GM19463 (cell line): ENCODE data around the gene RYR3.

Experiments used
- ATAC-seq: cut with Tn5 transposase; IDR thresholded peaks from one replicate; pipeline ENCODE4 v1.9.1; 2021; ENCODE audit warnings: mild to moderate bottlenecking, moderate library complexity; ENCODE audit not compliant: unreplicated experiment

Gene RYR3

DNA sequence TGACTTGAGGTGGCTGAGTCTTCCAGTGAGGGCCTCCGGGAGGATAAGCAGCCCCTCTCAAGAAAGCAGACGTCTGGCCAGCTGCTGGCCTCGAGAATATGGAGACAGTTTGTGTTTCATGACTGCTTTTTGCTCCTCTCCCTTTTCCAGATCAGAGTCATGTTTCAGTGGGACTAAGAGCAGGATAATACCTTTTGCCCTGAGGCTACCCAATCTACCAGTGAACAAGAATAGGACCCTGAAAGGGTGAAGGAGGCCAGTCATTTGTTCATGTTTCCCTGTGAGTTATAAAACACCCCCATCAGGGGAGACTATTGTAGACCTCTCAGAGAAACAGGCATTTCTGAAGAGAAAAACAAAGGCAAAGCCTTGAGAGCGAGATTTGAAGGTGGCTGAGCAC, 137.4 kb downstream of the RYR3 start:
- no peak for ATAC-seq

DNA sequence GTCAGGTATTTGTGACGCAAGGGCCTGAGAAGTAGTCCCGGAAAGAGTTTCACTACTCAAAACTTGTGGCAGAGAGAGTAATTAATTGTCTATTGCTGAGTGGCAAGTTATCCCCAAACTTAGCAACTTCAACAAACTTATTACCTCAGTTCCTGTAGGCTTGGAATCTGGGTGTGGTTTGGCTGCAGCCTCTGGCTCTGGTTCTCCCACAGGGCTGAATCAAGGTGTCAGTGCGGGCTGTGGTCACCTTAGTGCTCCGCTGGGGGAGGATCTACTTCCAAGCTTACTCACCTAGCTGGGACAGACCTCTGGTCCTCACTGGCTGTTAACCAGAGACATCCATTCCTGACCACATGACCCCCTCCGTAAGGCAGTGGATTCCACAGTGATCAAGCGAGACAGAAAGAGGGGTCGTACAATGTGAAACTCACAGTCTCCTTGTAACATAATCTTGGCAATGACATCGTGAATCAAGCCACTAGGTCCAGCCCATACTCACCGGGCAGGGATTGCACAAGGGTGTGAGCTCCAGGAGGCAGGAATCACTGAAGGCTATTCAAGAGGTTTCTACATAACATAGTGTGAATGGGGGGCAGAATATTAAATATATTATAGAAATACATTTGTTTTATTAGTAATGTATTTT, 138.3 kb downstream of the RYR3 start:
- ATAC-seq: no peak

DNA sequence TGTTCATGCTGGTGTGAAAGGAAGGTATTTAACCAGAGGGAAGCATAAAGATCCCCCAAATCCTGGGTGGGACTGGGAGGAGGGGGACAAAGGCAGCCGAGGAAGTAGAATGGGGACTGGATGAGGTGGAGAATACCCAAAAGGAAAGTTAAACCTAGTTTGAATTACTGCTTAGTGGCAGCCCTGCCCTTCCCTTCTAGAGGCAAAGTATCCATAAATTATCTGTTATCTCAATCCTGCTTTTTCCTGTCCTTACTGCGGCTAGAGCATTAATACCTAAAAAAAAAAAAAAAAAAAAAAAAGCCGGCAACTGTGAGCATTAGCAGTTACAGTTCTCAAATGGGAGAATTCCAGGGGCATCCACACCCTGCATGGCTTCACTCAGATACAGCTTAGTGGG, 139.0 kb downstream of the RYR3 start:
- no peak for ATAC-seq

DNA sequence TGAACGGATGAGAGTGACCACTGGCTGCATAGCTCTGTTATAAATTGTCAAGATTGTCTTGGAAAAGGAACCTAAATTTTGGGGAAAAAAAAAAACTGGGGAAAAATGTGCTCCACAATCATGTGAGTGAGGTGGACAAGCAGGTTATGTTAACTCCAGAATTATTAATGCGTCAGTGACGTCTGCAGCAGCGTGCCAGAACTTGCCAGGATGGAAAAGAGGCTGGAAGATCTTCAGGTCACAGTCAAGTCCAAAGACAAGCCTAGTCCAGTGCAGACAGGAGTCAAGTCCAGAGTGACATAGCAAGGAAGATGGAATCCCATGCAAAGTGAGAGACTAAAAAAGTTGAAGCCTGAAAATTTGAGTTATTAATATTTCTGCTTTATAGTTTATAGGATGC, 140.6 kb downstream of the RYR3 start:
- ATAC-seq: no peak

DNA sequence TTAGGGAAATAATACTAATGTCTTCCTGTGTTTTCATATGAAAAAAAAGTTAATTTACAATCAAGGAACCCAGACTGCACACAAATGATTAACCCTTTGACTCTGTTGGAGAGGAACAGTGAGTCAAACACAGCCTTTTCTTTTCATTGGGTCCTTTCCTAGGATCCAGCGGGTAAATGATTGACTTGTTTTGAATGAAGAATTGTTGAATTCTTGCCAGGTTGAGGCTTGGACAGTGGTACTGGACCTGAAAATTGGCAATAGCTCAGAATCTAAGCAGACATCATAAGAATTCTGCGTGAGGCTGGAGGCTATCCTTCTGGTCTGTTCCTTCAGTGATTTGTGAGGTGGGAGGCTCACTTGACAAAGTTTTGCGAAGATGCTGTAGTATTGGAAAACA, 143.0 kb downstream of the RYR3 start:
- no peak for ATAC-seq

DNA sequence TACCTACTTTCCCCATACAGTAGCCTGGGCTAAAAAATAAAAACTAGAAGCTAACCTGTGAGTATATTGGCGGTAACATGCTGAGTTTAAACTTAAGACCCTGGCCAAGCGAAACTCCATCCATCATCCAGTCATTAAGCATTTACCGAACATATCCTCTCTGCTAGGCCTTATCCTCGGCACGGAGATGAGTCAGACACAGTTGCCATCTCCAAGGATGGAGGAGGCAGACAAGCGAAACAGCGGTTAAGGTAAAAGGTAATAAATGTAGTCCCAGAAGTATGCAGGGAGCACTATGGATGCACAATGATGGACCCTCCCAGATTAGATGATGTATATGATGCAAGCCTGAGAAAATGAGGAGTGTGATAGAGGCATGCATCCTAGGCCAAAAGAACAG, 143.6 kb downstream of the RYR3 start:
- ATAC-seq: no peak

DNA sequence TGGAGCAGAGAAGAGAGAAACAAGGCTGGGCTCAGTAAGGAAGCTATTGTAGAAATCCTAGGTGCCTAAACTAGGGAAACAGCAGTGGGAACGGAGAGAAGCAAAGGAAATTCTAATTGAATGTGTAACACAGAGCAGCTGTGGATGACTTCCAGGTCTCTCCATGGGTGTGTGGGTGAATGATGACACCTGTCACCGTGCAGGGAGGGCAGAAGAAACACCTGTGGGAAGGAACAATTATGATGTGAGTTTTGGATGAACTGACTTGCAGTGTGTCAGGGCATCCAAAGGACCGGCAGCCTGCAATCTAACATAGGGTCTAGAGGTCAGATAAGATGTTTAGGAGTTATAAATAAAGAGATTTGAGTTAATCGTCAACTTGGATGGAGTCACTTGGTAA, 144.2 kb downstream of the RYR3 start:
- ATAC-seq: no peak

DNA sequence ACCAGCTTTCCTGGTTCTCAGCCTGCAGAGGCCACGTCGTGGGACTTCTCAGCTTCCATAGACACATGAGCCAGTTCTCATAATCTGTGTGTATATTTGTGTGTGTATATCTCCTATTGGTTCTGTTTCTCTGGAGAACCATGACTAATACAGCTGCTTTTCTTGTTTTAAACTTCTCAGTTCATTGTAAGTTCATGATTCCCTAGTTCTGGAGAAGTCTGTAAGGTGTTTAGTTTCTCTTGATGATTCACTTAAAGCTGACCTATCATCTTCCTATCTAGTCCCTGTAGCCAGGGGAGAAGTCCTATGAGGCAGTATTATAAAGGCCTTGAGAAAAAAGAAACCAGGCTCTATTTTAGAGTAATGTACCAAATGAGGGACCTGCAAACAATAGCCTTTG, 147.7 kb downstream of the RYR3 start:
- no peak for ATAC-seq

DNA sequence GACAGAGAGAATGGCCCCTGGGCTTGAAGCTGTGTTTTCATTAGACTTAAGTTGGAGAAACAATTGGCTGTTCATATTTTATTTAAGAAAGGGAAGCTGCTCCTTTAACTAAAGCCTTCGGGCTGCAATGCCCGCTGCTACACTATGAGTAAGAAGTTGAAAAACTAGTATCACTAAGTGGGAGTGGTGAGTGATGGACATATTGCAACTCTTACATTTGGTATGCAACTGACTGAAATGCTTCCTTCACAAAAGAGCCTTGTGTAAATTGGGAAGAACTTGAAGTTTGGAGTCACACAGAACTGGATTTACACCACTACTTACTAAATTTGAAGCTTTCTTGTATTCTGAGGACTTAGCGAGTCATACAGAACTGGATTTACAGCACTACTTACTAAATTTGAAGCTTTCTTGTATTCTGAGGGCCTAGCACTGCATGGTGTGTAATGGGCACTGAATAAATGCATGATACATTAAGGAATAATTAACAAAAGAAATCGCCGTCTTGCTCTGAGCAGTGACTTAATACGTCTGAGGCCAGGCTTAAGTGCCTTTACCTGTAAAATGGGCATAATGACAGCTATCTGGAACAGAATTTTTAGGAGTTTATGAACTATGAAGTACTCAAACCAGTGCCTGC, 149.5 kb downstream of the RYR3 start:
- ATAC-seq: no peak

DNA sequence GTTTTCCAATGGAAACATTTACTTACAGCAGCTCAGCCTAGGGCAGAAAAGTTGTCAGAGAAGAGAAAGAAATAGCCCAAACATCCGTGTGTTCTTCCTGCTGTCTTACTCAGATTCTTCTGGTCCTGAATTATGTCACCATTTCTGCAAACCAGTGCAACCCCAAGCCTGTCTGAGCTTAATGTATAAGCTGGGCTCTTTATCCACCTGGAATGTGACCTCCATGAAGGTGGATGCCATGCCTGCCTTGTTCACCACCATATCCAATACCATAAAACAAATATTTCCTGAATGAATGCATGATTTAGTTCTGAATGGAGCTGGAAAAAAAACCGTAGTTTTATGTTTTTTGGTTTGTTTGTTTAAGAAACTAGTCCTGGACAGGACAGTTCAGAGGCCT, 150.9 kb downstream of the RYR3 start:
- ATAC-seq: no peak

DNA sequence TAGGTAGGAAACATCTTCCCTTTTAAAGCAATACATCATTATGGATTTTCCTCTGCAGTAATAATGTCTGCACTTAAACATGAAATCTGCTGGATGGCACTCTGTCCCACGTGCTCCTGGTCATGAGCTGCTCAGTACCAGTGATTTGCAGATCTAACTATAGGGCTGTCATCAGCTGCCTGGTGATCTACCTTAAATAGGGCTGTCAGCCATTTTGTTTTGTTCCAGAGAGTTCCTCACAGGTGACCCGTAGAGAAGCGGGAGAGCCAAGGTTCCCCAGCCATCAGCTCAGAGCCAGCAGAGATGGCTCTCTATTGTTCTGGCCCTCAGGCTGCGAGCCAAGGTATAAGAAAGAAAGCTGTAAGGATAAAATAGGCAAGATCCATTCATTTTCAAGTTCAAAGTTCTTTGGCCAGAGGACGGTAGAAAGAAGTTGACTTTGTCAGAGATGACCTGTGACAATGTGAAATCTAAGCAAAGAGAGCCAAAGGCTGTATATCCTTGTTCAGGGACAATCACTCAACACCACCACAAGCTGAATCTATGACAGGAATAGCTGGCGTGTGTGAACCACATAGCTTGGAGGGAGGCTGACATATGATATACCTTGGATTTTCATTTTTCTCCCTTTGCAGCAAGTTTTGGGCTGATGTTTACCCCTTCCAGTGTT, 156.5 kb downstream of the RYR3 start:
- ATAC-seq: no peak

DNA sequence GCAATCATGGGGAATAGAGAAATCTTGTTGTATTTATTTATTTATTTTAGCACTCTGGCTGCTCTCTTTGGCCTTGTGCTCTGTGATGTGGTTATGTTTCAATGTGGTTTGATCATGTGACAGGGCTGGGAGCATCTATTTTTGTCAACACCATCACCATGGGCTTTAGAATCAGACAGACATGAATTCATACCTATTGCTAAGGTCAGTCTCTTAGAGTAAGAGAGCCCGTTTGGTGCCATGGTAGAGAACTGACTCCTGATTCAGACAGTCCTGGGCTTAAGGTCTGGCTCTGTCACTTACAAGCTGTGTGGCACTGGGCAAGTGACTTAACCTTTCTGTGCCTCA, 157.0 kb downstream of the RYR3 start:
- no peak for ATAC-seq

DNA sequence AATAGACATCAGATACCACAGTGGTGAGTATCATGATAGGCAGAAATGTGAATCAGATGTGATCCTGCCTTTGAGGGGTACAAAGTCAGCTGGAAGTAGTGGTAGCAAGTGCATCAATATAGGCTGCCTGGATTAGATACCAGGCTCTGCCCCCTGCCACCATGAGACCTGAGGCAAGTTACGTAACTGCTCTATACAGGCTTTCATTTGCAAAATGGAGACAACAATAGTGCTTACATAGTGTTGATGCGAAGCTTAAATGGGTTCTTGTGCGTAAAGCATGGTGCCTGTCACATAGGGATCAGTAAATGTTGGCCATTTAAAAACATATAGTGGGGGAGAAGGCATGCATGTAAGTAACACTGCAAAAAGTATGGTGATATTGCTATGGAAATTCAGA, 158.0 kb downstream of the RYR3 start:
- no peak for ATAC-seq

DNA sequence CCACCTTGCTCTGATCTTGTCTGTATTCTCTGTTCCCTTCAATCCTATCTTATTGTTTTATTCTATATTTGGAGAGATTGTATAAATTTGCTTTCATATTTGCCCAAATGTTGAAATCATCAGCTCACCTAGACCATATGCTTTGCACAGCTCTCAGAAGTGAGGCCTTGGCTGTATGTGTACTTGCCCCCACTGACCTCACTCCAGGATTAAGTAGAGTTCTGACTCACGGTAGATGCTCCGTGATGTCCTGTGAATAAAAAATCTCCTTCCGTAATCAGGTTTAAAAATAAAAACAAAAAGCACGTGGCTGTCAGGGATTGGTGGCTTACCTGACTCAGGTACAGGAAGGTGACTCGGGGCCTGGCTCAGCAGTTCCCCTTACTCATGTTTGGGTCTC, 162.2 kb downstream of the RYR3 start:
- ATAC-seq: no peak

DNA sequence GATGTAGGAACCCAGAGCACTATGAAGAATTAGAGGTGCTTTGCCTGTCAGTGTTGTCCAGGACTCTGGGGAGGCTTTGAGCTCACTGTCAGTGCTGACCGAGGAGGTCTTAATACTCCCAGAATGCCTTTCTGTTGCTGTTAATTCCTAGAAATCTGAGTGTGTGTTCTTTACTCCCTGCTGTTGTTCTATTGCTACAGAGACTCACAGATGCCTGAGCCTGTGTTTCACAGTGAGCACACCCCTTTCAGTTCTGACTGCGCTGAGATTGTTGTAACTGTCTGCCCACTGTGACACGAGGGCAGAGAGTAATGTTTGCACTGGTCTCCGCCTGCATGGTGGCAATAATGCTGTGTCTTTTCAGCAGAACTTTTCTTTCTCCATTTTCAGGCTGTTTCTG, 162.9 kb downstream of the RYR3 start:
- no peak for ATAC-seq

DNA sequence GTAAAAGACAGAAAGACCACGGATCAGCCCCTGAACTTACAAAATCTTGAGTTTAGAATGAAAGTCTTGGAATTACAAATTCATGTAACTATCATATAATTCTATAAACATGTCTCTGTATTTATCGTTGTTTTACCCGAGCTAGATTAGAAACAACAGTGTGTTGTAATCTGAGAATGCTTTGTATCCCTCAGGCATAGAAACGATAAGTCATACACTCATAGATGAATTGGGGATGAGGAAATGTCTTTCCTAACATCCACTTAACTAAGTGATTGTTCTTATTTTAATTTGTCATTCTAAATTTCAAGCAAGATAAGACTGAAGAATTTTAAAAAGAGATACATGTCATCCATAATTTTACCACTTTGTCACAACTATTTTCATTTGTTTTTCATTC, 165.3 kb downstream of the RYR3 start:
- no peak for ATAC-seq

DNA sequence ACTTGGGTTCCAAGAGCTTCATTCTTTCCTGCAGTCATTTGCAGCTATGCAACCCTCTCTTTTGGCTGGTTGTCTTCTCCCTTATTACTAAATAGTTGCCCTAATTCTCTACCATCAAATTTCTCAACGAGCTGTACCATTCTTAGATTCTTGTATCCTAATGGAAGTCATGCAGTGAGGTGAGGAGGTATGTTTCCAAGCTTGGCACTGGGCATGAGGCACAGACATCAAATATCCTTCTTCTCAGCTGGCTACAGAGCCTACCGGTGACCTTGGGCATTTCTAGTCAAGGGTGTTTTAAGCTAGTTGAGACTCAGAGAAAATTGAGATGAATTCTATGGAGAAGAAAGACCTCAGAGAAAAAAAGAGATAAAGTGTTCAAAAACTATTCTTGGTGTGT, 166.1 kb downstream of the RYR3 start:
- no peak for ATAC-seq

DNA sequence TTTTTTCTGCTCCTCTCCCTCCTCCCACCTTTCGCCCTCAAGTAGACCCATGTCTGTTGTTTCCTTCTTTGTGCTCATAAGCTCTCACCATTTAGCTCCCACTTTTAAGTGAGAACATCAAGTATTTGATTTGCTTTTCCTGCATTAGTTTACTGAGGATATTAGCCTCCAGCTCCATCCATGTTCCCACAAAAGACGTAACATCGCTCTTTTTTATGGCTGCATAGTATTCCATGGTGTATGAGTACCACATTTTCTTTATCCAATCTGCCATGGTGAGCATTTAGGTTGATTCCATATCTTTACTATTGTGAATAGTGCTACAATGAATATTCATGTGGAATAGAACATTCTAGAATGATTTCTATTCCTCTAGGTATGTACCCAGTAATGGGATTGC, 178.6 kb downstream of the RYR3 start:
- ATAC-seq: no peak

DNA sequence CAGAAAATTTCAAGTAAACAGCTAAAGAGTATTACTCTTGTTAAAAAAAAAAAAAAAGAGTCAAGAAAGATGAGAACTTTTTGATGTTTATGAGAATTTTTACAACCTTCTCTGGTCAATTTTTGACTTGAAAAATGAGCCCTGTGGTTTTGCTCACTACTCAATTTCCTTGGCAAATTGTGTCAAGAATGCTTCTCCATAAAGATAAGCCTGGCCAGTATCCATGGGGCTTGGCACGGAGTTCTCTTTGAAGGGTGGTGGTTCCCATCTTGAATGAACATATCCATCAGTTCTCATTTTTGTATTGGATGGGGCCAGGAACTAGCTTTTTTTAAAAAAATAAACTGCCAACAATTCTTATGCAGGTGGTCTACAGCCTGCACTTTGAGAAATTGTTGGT, 179.9 kb downstream of the RYR3 start:
- no peak for ATAC-seq

DNA sequence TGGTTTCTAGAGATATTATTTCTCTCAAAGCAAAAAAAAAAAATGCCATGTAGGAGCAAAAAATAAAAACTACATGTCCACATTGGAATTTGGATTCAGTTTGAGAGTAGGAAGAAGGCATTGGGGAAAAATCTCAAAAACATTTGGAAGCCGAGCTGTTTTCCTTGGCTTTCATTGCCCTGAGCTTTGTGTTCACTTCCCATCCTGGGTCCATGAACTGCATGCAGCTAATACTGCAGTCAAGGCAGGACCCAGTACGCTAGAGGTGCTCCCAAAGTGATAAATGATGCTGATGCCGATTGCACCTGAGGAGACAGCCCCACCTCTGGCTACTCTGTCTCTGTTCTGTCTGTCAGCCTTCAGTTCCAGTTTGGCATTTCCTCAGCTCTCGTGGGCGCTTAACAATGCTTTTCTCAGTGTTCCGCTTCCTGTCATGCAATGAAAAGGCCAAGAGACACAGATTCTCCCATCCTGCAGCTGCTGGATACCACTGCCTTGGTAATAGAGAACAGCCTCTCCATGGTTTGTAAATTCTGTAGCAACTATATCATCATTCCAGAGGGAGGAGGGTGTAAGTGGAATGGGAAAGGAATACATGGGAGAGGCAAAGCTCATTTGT, 181.8 kb downstream of the RYR3 start:
- ATAC-seq: no peak

DNA sequence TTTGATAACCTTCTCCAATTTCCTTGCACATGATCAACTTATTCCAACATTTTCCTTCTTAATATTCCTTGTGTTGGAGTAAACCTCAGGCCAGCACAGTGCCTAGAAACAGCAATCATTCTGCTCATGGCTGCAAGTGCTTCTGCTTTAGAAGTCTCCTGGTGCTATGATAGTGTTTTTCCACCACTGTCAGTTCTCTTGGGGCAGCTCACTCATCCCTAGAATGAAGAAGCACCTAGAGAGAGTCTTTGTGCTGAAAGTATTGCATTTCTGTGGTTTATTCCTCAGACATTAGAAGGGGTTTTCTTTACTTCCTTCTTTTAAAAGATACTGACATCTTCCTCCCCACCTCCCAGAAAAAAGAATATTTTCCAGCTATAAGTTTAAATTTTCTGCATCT, 183.5 kb downstream of the RYR3 start:
- ATAC-seq: no peak
